Gastrocnemius medialis (tissue), 4 donors: ENCODE data around the gene HEXIM2. TPM values are rescaled to one million over a fixed set of nuclear protein-coding genes. Genes with fewer than 3 reads are reported as not detected.
"Not testable (repeated sequence)": the region's sequence is repeated elsewhere in the genome, so short reads cannot be mapped to it uniquely, and the experiment has no call there.

Source experiments
- ATAC-seq, 2 donors: fragments of 150-250 bp; one replicate each; pipeline ENCODE4 v1.9.1; 2016
- DNase-seq, 2 donors: peaks; one replicate each; pipeline ENCODE4 v3.0.0-alpha.2; 2019
- H3K27ac ChIP-seq, 4 donors: fragments of 200-600 bp; sonication (generic); 1 replicate in 1 of 4; 2 replicates in 3 of 4; pipeline ENCODE4 v1.5.1; 2016 to 2018; ENCODE audit warnings: mild to moderate bottlenecking in 2 of 4, moderate library complexity in 1 of 4
- H3K27me3 ChIP-seq, 3 donors: fragments of 200-600 bp; sonication (generic) in 2 of 3; 1 replicate in 1 of 3; 2 replicates in 2 of 3; pipeline versions ENCODE4 v1.5.1 to v1.6.0; 2016 to 2019; ENCODE audit warnings: mild to moderate bottlenecking in 1 of 3, moderate library complexity in 1 of 3
- H3K36me3 ChIP-seq, 2 donors: fragments of 200-600 bp; sonication (generic) in 1 of 2; one replicate each; pipeline ENCODE4 v1.5.1; 2017 to 2018
- H3K4me1 ChIP-seq, 2 donors: fragments of 200-600 bp; sonication (generic) in 1 of 2; one replicate each; pipeline ENCODE4 v1.5.1; 2016 to 2017; ENCODE audit warnings: mild to moderate bottlenecking in 2 of 2
- H3K4me3 ChIP-seq, 4 donors: fragments of 200-600 bp; sonication (generic) in 3 of 4; 1 replicate in 1 of 4; 2 replicates in 3 of 4; pipeline ENCODE4 v1.5.1; 2016 to 2019; ENCODE audit warnings: mild to moderate bottlenecking in 2 of 4
- H3K9me3 ChIP-seq, 3 donors: fragments of 200-600 bp; sonication (generic) in 2 of 3; 1 replicate in 1 of 3; 2 replicates in 2 of 3; pipeline ENCODE4 v1.5.1; 2016 to 2019
- CTCF ChIP-seq, 5 experiments: fragments of 450-650 bp in 3 of 5; fragments of 200-600 bp in 2 of 5; sonication (generic) in 2 of 5; IDR thresholded peaks in 4 of 5; conservative IDR thresholded peaks in 1 of 5; 1 replicate in 4 of 5; 2 replicates in 1 of 5; pipeline ENCODE4 v1.5.1; 2016 to 2019; ENCODE audit warnings: antibody characterized with exemption in 5 of 5, mild to moderate bottlenecking in 3 of 5, moderate library complexity in 3 of 5
- POLR2A ChIP-seq, 2 donors: fragments of 450-650 bp; IDR thresholded peaks; one replicate each; pipeline ENCODE4 v1.6.1; 2017; ENCODE audit warnings: antibody characterized with exemption in 2 of 2, mild to moderate bottlenecking in 2 of 2, moderate library complexity in 2 of 2
- in situ Hi-C, 4 donors: fragments of 200-750 bp; cut with MboI; loops; one replicate each; pipeline versions ENCODE4 v1.15.0 to v1.8.0; 2017; ENCODE audit warnings: low sequenced_read_pairs in 4 of 4
- intact Hi-C: fragments of 100-400 bp; cut with DNase I; formaldehyde crosslinking; loops from one replicate; pipeline ENCODE4 v1.15.1; 2023; ENCODE audit warnings: low total_unique reads
- microRNA-seq, 2 donors: library from miRNA; unstranded; fragments of <30 nt; microRNA quantifications; one replicate each; pipeline ENCODE4, GENCODE V29; 2016; ENCODE audit warnings: borderline replicate concordance in 2 of 2
- total RNA-seq, 4 donors: library from RNA; depleted of rRNA; stranded (reverse); fragments of >200 nt; gene quantifications; one replicate each; pipeline versions ENCODE4 v1.1.0 to v1.2.3, GENCODE V29; 2016

The HEXIM2 gene
- total RNA-seq, 4 donors from 2014 or later = 31.4 to 70.8 (median 64.9) TPM

- H3K27me3 ChIP-seq = no peaks in the 10 kb centered on the region
- no peaks in the 10 kb centered on the region for H3K9me3 ChIP-seq
- H3K4me3 ChIP-seq = no peak overlapping the region
- intact Hi-C loops (no loop called here), in situ Hi-C loops (loop anchor here in 1 of 4 donors (25.0 kb wide), 1 partner anchor 636 kb away; the partner anchor contains the start of gene SPPL2C)
- ATAC-seq = no peak
- H3K4me1 ChIP-seq = peaks cover 5 to 6% of the 10 kb centered on the region in 2 donors
- no peaks in the 10 kb centered on the region for H3K36me3 ChIP-seq
- no peak for TF ChIP-seq CTCF (IDR thresholded peaks at IDR 0.05 in 4 of 5, conservative IDR thresholded peaks at IDR 0.05 in 1 of 5)
- TF ChIP-seq POLR2A (IDR thresholded peaks at IDR 0.05) = no peak
- DNase-seq = no peak
- H3K27ac ChIP-seq = peak overlapping the region; percentile 59 to 68 (median 64)
Measured at GRCh38 chr17:45201457-45201856, 39.8 kb downstream of the HEXIM2 start.

GRCh38 chr17:45201880-45202279 is 40.2 kb downstream of the HEXIM2 start:
- H3K36me3 ChIP-seq, intact Hi-C loops, H3K9me3 ChIP-seq, H3K4me1 ChIP-seq, H3K4me3 ChIP-seq, H3K27me3 ChIP-seq: not testable (repeated sequence)
- peak; percentile 39 to 75 for DNase-seq
- H3K27ac ChIP-seq = peak overlapping the region; percentile 59 to 68 (median 64)
- ATAC-seq = peak; percentile 42 to 67
- in situ Hi-C loops = loop anchor here in 1 of 4 donors (25.0 kb wide), 1 partner anchor 635 kb away; the partner anchor contains the start of gene SPPL2C

GRCh38 chr17:45218895-45219661 is 57.4 kb downstream of the HEXIM2 start:
- Histone ChIP-seq H3K9me3 (no peaks in the 10 kb centered on the region), H3K4me3 (no peak overlapping the region), H3K36me3 (no peaks in the 10 kb centered on the region), H3K27me3 (peaks cover 0 to 4% (median 0%) of the 10 kb centered on the region in 3 donors), H3K4me1 (peaks cover 0 to 4% of the 10 kb centered on the region in 2 donors), H3K27ac (no peak overlapping the region)
- DNase-seq (peak; percentile 60 to 76), ATAC-seq (peak; percentile 83 to 92)
- TF ChIP-seq POLR2A (IDR thresholded peaks at IDR 0.05) = no peak
- peak; percentile 89 to 99 (median 95) for TF ChIP-seq CTCF (IDR thresholded peaks at IDR 0.05 in 4 of 5, conservative IDR thresholded peaks at IDR 0.05 in 1 of 5)
- intact Hi-C loops = loop anchor here (1.0 to 2.0 kb wide), 3 partner anchors 16 to 166 kb away; no protein-coding TSS in a partner anchor
- in situ Hi-C loops = loop anchor here (5.0 to 25.0 kb wide), 3 partner anchors 166 to 618 kb away; partner anchors contain the start of gene SPPL2C (in 1 of the 4)

Small RNA genes within 50 kb of the gene (microRNA-seq; reads per million reads assigned to microRNA genes)
- gene MIR6784 = 0 reads per million in 2 donors

Other genes with a start within 250 kb of the HEXIM2 start
- gene GFAP, start 246.4 kb upstream of the HEXIM2 start, total RNA-seq = not detected
- 1 to 10 TPM in 1 of 4 donors, under 1 TPM in 1, not detected in 2; 0.09 to 1.7 TPM for gene KIF18B, start 214.1 kb upstream of the HEXIM2 start, total RNA-seq
- not detected for gene C1QL1, start 193.6 kb upstream of the HEXIM2 start, total RNA-seq
- gene DCAKD, start 110.2 kb upstream of the HEXIM2 start, total RNA-seq = 10 to 100 TPM in 3 of 4 donors, 1 to 10 TPM in 1; 9.8 to 14.4 (median 12.3) TPM
- 100 to 1,000 TPM in 1 of 4 donors, 10 to 100 TPM in 3; 60.7 to 127 (median 71.5) TPM for gene NMT1, start 100.6 kb upstream of the HEXIM2 start, total RNA-seq
- 100 to 1,000 TPM in 1 of 4 donors, 10 to 100 TPM in 3; 38.6 to 186 (median 75.1) TPM for gene PLCD3, start 29.4 kb upstream of the HEXIM2 start, total RNA-seq
- gene ACBD4, start 26.2 kb upstream of the HEXIM2 start, total RNA-seq = 1 to 10 TPM; 2.2 to 3.2 (median 2.5) TPM
- 10 to 100 TPM; 26.3 to 79.6 (median 36.9) TPM for gene HEXIM1, start 13.4 kb upstream of the HEXIM2 start, total RNA-seq
- gene FMNL1, start 60.0 kb downstream of the HEXIM2 start, total RNA-seq = 1 to 10 TPM in 3 of 4 donors, under 1 TPM in 1; 0.22 to 5.2 (median 3.0) TPM
- not detected for gene SPATA32, start 100.2 kb downstream of the HEXIM2 start, total RNA-seq
- 10 to 100 TPM; 18.0 to 62.8 (median 34.0) TPM for gene MAP3K14, start 155.1 kb downstream of the HEXIM2 start, total RNA-seq